ENCODE results near the gene PANX1.

Gene PANX1

DNA sequence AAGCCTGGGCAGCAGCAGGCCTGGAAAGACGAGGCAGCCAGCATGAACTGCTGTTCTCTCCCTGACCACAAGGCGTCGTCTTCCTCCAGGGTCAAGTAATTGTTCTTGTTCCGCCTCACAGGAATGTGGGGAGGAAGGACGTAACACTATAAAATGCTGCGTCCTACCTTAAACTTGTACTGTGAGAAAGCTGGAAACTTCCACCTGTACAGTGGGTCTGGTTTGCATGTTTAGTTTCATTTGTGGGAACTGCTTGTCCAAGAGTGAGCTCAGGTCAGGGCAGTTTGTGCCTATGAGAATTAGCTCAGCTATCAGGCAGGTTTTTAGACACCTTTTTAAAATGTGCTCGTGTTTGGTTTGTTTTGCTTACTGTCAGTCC lies 55.2 kb downstream of the PANX1 start:
- Mint-ChIP-seq H3K27me3 (no peaks in the 10 kb centered on the region), H3K4me1 (peaks cover 12% of the 10 kb centered on the region), H3K4me3 (no peak overlapping the region), H3K36me3 (peaks cover 27% of the 10 kb centered on the region), H3K27ac (peak overlapping the region; percentile 11), H3K9me3 (peaks cover 1% of the 10 kb centered on the region)
- ATAC-seq: no peak

DNA sequence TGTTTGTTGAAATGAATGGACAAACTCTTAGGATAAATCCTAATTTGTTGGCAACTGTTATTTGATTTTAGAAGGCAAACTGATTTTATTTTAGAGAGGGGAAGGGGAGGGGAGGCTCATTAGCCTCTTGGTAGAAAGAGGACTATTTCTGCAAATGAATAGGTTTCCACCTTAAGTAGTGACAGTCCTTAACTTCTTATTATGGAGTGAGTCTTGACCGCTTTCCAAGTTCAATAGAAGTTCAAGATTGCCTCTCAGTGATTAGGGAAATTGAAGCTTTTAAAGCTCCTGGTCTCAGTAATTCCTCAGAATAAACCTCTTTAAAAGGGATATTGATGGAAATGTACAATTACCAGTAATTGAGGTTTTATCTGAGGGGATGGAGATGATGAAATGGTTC lies 55.7 kb downstream of the PANX1 start:
- Mint-ChIP-seq H3K4me3 (no peak overlapping the region), H3K36me3 (peaks cover 22% of the 10 kb centered on the region), H3K27ac (peak overlapping the region; percentile 11), H3K4me1 (peaks cover 12% of the 10 kb centered on the region), H3K27me3 (no peaks in the 10 kb centered on the region), H3K9me3 (peaks cover 2% of the 10 kb centered on the region)
- ATAC-seq: no peak

DNA sequence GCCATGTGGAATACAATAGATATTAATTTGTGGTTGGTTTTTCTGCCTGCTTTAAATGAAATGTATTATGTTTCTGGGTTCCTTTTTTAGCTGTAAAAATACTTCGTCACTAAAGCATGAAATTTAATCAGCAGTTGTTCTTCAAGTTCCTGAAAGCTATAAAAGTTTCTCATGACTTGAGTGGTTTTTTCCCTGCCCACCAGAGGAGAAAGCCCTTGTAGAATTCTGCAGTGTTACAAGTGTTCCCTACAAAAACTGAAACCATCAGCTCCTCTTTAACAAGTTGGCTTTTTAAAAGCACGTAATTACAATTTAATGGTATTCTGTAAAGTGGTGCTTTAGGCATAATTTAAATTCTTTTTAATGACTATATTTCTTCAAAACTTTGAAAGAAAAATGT lies 56.2 kb downstream of the PANX1 start:
- H3K4me3 Mint-ChIP-seq: no peak overlapping the region
- no peaks in the 10 kb centered on the region for H3K27me3 Mint-ChIP-seq
- ATAC-seq: no peak
- H3K4me1 Mint-ChIP-seq: peaks cover 12% of the 10 kb centered on the region
- H3K9me3 Mint-ChIP-seq: peaks cover 2% of the 10 kb centered on the region
- no peak overlapping the region for H3K27ac Mint-ChIP-seq
- H3K36me3 Mint-ChIP-seq: peaks cover 17% of the 10 kb centered on the region

DNA sequence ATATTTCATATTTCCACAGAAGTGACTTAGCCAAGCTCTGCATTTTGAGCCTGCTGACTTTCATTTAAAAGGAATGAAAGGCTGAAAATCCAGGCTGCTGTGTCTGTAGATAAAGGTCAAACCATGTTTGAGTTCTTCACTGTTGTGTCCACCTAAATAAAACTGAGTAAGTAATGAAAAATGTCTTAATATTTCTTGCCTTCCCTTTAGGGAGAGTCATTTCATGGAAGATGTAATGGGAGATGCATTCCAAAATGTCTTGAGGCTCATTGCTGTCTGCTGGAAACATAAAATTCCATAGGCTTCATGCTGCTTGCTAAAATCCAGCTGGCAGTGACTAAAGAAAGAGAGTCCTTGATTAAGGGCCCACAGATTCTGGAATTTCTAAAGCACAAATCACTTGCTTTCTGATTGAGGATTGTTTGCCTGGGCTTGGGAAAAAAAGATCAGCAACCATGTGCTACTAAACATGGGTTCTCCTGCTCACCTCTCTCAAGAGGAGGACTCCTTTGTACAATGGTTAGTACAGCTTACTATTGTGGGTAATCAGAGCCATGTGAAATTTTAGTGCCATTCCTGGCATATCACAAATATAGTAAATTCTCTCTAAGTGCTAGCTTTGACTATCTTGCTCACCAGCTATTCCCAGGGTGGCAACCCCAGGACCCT lies 56.9 kb downstream of the PANX1 start:
- H3K4me3 Mint-ChIP-seq: no peak overlapping the region
- peaks cover 10% of the 10 kb centered on the region for H3K36me3 Mint-ChIP-seq
- H3K27me3 Mint-ChIP-seq: no peaks in the 10 kb centered on the region
- ATAC-seq: no peak
- peaks cover 2% of the 10 kb centered on the region for H3K9me3 Mint-ChIP-seq
- peaks cover 12% of the 10 kb centered on the region for H3K4me1 Mint-ChIP-seq
- H3K27ac Mint-ChIP-seq: no peak overlapping the region

DNA sequence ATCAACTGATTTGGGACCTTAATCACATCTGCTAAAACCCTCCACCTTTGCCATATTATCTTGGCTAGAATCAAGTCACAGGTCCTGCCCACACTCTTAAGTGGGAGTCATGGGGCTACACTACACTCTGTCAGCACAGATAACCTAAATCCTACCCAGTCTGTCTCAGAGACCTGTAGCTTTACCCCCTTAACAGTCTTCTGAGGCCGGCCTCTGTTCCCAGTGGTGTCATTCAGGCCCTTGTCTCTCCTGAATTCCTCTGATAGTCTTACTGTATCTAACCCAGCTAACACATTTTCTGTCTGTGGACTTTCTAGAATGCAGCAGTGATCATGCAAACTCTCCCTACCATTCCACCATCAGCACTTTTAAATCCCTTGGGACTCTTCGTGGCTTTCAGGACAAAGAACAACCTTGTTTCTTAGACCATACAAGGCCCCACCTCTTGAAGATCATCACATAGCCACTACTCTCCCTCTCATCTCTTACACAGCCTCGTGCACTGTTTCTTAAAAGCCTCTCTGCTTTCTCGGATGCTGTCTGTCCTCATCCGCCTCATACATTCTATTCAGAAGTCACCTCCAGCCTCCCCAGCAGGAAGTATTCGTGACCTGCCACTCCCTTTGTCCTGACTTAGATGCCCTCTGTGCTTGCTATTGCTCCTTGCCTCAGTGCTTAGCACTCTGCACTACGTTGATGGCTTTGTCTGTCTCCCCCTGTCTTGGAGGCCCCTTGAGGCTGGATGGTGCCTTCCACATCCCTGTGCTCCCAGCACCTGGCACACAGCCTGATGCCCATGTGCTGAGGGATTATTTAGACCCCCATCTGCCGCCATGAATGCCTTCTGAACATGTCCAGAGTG lies 57.9 kb downstream of the PANX1 start:
- Mint-ChIP-seq H3K27me3 (no peaks in the 10 kb centered on the region), H3K4me1 (peaks cover 12% of the 10 kb centered on the region), H3K4me3 (no peak overlapping the region), H3K36me3 (no peaks in the 10 kb centered on the region), H3K9me3 (peaks cover 2% of the 10 kb centered on the region), H3K27ac (no peak overlapping the region)
- no peak for ATAC-seq

DNA sequence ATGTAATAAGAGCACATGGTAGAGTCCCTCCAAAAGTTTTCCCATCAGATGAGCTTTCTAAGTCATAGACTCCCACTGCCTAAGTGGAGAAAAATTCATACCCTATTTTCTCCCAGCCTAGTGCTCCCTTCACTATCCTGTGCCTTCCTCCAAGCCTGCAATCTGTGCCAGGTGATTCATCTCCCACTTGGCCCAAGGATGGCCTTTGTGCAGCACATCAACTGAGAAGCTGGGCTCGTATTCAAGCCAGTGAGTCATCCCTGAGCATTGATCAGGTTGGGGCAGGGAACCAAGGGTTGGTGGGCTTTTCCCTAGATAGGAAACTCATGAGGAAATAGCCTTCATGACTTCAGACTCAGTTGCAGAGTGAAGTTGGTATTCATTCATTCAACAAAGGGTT lies 64.6 kb downstream of the PANX1 start:
- Mint-ChIP-seq H3K4me1 (no peaks in the 10 kb centered on the region), H3K27ac (no peak overlapping the region), H3K9me3 (peaks cover 2% of the 10 kb centered on the region), H3K36me3 (no peaks in the 10 kb centered on the region), H3K27me3 (no peaks in the 10 kb centered on the region), H3K4me3 (no peak overlapping the region)
- ATAC-seq: no peak

DNA sequence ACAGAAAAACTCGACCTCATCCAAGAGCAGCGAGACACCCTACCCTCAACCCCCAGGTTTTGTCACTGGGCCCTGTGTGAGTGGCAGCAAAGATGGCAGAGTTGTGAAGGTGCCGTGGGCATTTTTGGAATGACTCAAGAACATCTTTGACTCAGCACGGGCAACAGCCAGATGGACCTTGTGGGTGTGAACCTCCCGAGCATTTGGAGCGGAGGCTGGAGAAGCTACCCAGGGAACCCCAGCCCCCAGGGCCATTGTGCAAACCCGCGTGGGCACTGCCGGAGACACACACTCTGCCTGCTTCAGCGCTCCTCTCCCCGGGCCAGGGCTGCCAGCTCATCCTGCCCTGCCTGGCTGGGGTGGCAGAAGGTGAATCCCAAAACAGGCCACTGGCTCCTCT lies 66.1 kb downstream of the PANX1 start:
- no peaks in the 10 kb centered on the region for H3K9me3 Mint-ChIP-seq
- no peaks in the 10 kb centered on the region for H3K27me3 Mint-ChIP-seq
- no peaks in the 10 kb centered on the region for H3K36me3 Mint-ChIP-seq
- H3K4me1 Mint-ChIP-seq: no peaks in the 10 kb centered on the region
- no peak overlapping the region for H3K4me3 Mint-ChIP-seq
- no peak overlapping the region for H3K27ac Mint-ChIP-seq
- ATAC-seq: no peak

DNA sequence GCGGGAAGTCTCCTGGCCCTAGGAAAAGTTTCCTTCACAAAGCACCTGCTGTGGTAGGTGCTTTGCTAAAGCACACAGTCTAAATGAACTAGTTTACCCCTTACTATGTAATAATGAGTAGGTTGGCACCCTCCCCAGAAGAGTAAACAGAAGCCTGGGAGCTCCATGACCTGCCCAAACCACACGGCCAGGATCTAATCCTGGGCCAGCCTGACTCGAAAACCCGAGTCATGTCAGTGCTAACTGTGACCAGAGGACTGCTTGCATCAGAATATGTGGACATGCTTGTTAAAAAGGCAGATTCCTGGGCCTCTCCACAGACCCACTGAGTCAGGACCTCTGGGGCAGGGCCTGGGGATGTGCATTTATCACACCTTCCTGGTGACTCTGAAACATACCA lies 67.7 kb downstream of the PANX1 start:
- Mint-ChIP-seq H3K9me3 (no peaks in the 10 kb centered on the region), H3K27me3 (no peaks in the 10 kb centered on the region), H3K27ac (no peak overlapping the region), H3K4me3 (no peak overlapping the region), H3K36me3 (no peaks in the 10 kb centered on the region), H3K4me1 (no peaks in the 10 kb centered on the region)
- no peak for ATAC-seq

DNA sequence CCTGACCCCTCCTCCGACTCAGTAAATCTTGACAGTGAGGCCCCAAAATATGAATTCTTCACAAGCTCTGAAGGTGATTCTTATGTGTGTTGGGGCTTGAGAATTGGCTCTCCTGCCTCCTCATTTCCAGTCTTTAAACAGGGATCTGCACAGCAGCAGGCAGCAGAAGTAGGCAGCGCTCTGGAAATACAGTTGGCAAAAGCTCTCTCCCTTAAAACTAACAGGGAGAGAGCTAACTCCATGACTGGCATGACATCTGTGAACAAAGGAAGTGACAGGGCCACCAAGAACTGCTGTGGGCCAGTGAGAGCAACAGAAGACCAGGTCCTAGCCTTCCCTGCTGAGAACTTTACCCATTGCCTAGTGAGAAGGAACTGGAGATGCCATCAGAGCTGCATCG lies 70.1 kb downstream of the PANX1 start:
- no peaks in the 10 kb centered on the region for H3K9me3 Mint-ChIP-seq
- ATAC-seq: no peak
- H3K36me3 Mint-ChIP-seq: no peaks in the 10 kb centered on the region
- H3K4me1 Mint-ChIP-seq: no peaks in the 10 kb centered on the region
- H3K4me3 Mint-ChIP-seq: no peak overlapping the region
- peaks cover 4% of the 10 kb centered on the region for H3K27me3 Mint-ChIP-seq
- no peak overlapping the region for H3K27ac Mint-ChIP-seq

DNA sequence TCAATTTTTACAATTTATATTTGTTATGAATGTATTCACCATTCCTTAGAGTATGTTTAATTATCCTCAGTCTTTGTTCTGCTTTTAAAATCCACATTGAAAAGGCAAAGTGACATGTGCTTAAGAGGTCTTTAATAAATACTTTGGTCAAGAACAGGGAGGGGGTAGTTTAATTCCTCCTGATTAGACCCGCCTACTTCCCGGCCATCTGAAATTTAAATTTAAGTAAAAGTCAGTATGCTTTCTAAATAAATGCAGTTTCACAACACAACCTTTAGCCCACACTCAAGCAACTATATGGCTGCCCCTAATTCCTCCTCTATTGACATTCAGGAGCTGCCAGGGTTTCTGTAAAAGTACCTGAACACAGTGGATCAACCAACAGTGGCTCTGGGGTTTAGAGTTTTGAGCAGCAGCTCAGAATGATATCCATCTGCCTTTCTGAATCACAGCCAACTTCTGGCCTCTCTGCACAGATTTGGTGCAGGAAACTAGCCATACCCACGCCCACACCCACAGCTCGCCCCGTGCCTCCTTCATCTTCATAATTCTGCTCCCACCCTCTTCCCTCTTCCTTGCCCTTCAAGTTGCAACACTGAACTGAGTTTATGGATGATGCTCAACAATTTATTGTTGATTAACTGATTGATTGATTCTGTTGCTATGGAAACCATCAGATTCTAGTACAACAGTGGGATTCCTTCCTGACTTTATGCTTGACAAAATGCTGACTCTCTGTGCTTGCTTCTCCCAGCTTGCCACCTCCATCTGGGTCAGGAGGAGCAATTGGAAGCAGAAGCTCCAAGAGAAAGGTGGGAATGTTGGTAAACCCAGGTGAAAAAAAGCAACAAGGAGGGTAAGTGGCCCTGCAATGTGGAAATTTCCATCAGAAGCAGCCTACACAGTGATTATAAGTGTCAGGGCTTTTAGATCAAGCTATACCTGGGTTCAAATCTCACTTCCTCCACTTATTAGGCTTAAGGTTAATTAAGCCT lies 70.8 kb downstream of the PANX1 start:
- Mint-ChIP-seq H3K4me1 (no peaks in the 10 kb centered on the region), H3K27me3 (peaks cover 11% of the 10 kb centered on the region), H3K9me3 (no peaks in the 10 kb centered on the region), H3K4me3 (no peak overlapping the region), H3K36me3 (no peaks in the 10 kb centered on the region), H3K27ac (no peak overlapping the region)
- no peak for ATAC-seq

DNA sequence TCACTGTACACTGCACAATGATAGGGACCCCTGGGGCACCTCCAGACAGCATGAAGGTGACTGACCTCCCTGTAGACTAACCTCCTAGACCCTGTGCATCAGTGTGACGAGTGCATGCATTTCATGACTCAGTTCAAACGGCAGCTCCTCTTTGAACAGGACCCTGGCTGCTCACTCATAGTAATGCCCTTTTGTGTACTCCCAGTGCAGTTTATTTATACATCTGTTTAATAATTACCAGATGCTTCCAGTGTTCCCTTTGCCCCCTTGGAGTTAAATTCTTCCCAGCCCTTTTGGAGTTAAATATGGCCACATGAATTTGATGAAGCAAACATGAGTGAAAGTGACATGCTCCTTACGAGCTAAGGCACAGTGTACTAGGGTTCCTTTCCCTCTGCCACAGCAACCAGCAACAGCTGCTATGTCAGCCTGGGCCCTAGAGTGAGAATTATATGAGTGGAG lies 72.4 kb downstream of the PANX1 start:
- Mint-ChIP-seq H3K36me3 (no peaks in the 10 kb centered on the region), H3K4me1 (no peaks in the 10 kb centered on the region), H3K27ac (no peak overlapping the region), H3K27me3 (peaks cover 27% of the 10 kb centered on the region), H3K9me3 (no peaks in the 10 kb centered on the region), H3K4me3 (no peak overlapping the region)
- ATAC-seq: peak; percentile 42

DNA sequence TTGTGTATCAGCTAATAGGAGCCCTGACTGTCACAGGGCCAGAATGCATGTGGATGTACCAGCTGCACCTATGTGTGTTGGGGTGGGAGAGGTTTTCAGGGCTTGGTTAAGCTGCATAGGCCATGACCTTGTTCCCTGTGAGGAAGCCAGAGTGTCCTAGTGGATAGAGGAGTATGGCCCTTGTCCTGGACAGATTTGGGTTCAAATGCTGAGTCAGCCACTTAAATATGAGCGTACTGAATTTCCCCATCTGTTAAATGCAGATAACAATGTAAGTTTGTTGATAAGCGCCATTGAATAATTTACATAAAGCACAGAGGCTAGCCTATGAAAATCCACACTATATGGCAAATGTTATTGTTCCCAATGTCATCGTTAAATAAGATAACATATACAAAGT lies 74.4 kb downstream of the PANX1 start:
- no peak overlapping the region for H3K27ac Mint-ChIP-seq
- H3K4me1 Mint-ChIP-seq: no peaks in the 10 kb centered on the region
- no peaks in the 10 kb centered on the region for H3K36me3 Mint-ChIP-seq
- ATAC-seq: no peak
- peaks cover 30% of the 10 kb centered on the region for H3K27me3 Mint-ChIP-seq
- H3K4me3 Mint-ChIP-seq: no peak overlapping the region
- H3K9me3 Mint-ChIP-seq: peaks cover 3% of the 10 kb centered on the region

DNA sequence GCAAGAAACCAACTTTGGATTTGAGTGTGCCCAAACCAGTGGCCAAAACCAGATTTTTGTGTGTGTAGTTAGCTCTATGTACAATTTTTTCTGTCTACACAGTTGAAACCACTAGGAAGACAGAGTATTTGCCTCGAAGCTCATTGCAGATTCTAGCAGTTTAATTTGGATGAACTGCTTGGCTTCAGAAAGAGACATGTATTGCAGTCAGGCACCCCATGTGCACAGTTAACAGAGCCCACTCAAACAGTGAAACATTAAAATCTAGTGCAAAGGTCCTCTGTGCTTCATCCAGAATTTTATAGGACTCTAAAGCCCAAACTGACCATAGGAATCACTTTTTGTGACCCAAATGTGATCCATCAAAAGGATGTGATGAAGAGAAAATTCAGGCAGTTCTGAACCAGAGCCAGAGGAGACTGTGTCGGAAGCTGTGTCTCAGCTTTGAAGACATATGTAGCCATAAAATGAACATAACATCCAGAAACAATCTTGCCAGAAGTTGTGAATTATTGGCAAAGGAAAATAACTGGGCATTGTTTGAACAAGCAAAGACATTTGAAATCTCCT lies 82.7 kb downstream of the PANX1 start:
- Mint-ChIP-seq H3K9me3 (peaks cover 12% of the 10 kb centered on the region), H3K27me3 (peaks cover under 1% of the 10 kb centered on the region), H3K4me3 (no peak overlapping the region), H3K36me3 (no peaks in the 10 kb centered on the region), H3K4me1 (no peaks in the 10 kb centered on the region), H3K27ac (no peak overlapping the region)
- ATAC-seq: no peak

DNA sequence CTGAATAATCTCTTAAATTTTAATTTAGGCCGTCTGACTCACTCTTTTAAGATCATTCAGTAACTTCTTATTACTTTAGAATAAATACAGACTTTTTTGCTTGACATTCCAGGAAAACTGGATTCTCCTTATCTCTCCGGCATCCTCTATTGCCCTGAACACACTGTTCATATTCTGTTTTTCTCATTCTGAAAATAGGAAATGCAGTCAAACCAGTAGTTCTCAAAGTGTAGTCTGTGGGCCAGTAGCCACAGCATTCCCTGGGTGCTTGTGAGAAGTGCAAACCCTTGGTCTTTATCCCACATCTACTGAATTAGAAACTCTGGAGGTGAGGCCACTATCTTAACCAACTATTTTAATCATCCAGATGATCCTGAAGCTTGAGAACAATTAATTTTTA lies 84.3 kb downstream of the PANX1 start:
- Mint-ChIP-seq H3K9me3 (peaks cover 9% of the 10 kb centered on the region), H3K27ac (no peak overlapping the region), H3K36me3 (no peaks in the 10 kb centered on the region), H3K4me3 (no peak overlapping the region), H3K4me1 (no peaks in the 10 kb centered on the region), H3K27me3 (no peaks in the 10 kb centered on the region)
- no peak for ATAC-seq

DNA sequence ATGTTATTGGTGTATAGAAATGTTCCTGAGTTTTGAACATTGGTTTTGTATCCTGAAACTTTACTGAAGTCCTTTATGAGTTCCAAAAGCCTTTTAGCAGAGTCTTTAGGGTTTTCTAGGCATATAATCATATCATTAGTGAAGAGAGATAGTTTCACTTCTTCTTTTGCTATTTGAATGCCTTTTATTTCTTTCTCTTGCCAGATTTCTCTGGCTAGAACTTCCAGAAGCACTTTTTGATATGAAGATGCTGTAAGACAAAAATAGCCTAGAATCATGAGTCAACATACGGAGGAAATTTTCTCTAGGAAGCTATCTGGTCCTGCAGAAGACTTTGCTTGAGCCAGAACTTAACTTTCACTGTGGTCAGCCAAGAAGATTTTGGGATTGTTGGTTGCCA lies 89.1 kb downstream of the PANX1 start:
- no peak overlapping the region for H3K27ac Mint-ChIP-seq
- H3K36me3 Mint-ChIP-seq: no peaks in the 10 kb centered on the region
- H3K27me3 Mint-ChIP-seq: no peaks in the 10 kb centered on the region
- ATAC-seq: no peak
- no peaks in the 10 kb centered on the region for H3K4me1 Mint-ChIP-seq
- H3K4me3 Mint-ChIP-seq: no peak overlapping the region
- H3K9me3 Mint-ChIP-seq: peaks cover 14% of the 10 kb centered on the region

All from stimulated activated memory B cell treated with anti-CD40 and anti-IgM and Interleukin-4, amounts not matched to agents 10 μg/mL and 1 μg/mL and 100 μg/mL, for 72 hours (primary cell).